GM12878 (cell line): ENCODE results near the gene CNDP2. TPM values are rescaled to one million over a fixed set of nuclear protein-coding genes. Genes with fewer than 3 reads are reported as not detected.

Experiments
- ATAC-seq: fragments of 200-7000 bp; cut with Tn5 transposase; 3 replicates; pipeline ENCODE4 v1.9.1; 2020; ENCODE audit warnings: mild to moderate bottlenecking, moderate library complexity
- BruUV-seq: library from RNA; stranded (reverse); fragments of 400-500 nt; replicated peaks from 2 replicates; lab custom pipeline; 2021; lab: Mats Ljungman, UMichigan
- CTCF ChIA-PET: fragments of 300-600 bp; sonication (Branson Sonifier 250); formaldehyde crosslinking; extraction: SDS; loops from one replicate; lab custom pipeline; 2021; ENCODE audit warnings: inconsistent platforms; lab: Yijun Ruan, JAX
- POLR2A ChIA-PET: fragments of 350-600 bp; formaldehyde crosslinking; extraction: SDS; loops from one replicate; lab custom pipeline; 2021; ENCODE audit warnings: inconsistent platforms; lab: Charles Lee
- RAD21 ChIA-PET: fragments of 300-600 bp; sonication (Branson Sonifier 250); formaldehyde crosslinking; loops from one replicate; lab custom pipeline; 2023; ENCODE audit warnings: antibody characterized with exemption; ENCODE audit not compliant: unreplicated experiment; lab: Charles Lee
- SMC1A ChIA-PET: fragments of 300-600 bp; sonication (Branson Sonifier 250); formaldehyde crosslinking; loops from one replicate; lab custom pipeline; 2023; ENCODE audit not compliant: unreplicated experiment, uncharacterized antibody; lab: Charles Lee
- DNase-seq: peaks from one replicate; pipeline ENCODE4 v3.0.0-alpha.2; 2011; ENCODE audit warnings: low read depth, low spot score
- FAIRE-seq: peaks from 3 replicates; lab custom pipeline; 2011; peaks lifted over from hg19 to GRCh38; lab: Jason Lieb, UNC
- H2AFZ ChIP-seq: 2 replicates; pipeline ENCODE4 v1.6.0; 2011; ENCODE audit warnings: low read depth, low read length, control low read depth; ENCODE audit not compliant: control insufficient read depth
- H3K27ac ChIP-seq: 2 replicates; pipeline ENCODE4 v1.5.1; 2011; ENCODE audit warnings: control low read depth; ENCODE audit not compliant: control insufficient read depth, insufficient read depth
- H3K27me3 ChIP-seq, 2 experiments: replicated peaks in 1 of 2; 2 replicates each; pipeline versions ENCODE4 v1.6.0 to v1.6.1; 2011; ENCODE audit warnings: low read length in 1 of 2; ENCODE audit not compliant: control insufficient read depth in 2 of 2, insufficient read depth in 2 of 2
- H3K36me3 ChIP-seq, 2 experiments: 2 replicates each; pipeline ENCODE4 v1.5.1; 2011; ENCODE audit warnings: low read length in 1 of 2; ENCODE audit not compliant: control insufficient read depth in 2 of 2, insufficient read depth in 2 of 2
- H3K4me1 ChIP-seq: 2 replicates; pipeline ENCODE4 v1.6.1; 2011; ENCODE audit warnings: mild to moderate bottlenecking, low read length, moderate library complexity, mixed read lengths; ENCODE audit not compliant: control insufficient read depth, insufficient read depth
- H3K4me2 ChIP-seq: 2 replicates; pipeline ENCODE4 v1.6.0; 2011; ENCODE audit warnings: control low read depth; ENCODE audit not compliant: control insufficient read depth, insufficient read depth
- H3K4me3 ChIP-seq: fragments of 200-600 bp; sonication (generic); 2 replicates; pipeline ENCODE4 v1.5.1; 2016
- H3K79me2 ChIP-seq: 2 replicates; pipeline ENCODE4 v1.6.0; 2011; ENCODE audit warnings: low read length; ENCODE audit not compliant: control insufficient read depth, insufficient read depth
- H3K9ac ChIP-seq: 2 replicates; pipeline ENCODE4 v1.8.0; 2011; ENCODE audit warnings: low read length, control low read depth, mixed read lengths; ENCODE audit not compliant: control insufficient read depth, insufficient read depth
- H3K9me3 ChIP-seq: replicated peaks from 3 replicates; pipeline ENCODE4 v1.5.1; 2011; ENCODE audit warnings: mild to moderate bottlenecking, low read length; ENCODE audit not compliant: control insufficient read depth, insufficient read depth
- H4K20me1 ChIP-seq: 2 replicates; pipeline ENCODE4 v1.6.0; 2011; ENCODE audit not compliant: control insufficient read depth, insufficient read depth
- BRCA1 ChIP-seq: IDR thresholded peaks from 2 replicates; pipeline ENCODE4 v1.6.1; 2011; ENCODE audit warnings: low read depth, low read length, improper control_type of control experiment
- CBFB ChIP-seq: IDR thresholded peaks from 2 replicates; pipeline ENCODE4 v1.6.1; 2016; ENCODE audit warnings: antibody characterized with exemption, low read depth
- CHD4 ChIP-seq: fragments of 200-600 bp; sonication (generic); IDR thresholded peaks from 2 replicates; pipeline ENCODE4 v1.6.1; 2016; ENCODE audit warnings: mild to moderate bottlenecking
- CREB1 ChIP-seq: IDR thresholded peaks from 2 replicates; pipeline ENCODE4 v1.6.1; 2012; ENCODE audit warnings: low read depth, mild to moderate bottlenecking, inconsistent platforms
- DPF2 ChIP-seq: fragments of 450-650 bp; IDR thresholded peaks from 2 replicates; pipeline ENCODE4 v1.6.1; 2017; ENCODE audit warnings: mild to moderate bottlenecking
- FOXK2 ChIP-seq: fragments of 450-650 bp; IDR thresholded peaks from 2 replicates; pipeline ENCODE4 v1.6.1; 2017; ENCODE audit warnings: mild to moderate bottlenecking, moderate library complexity
- FOXM1 ChIP-seq: IDR thresholded peaks from 2 replicates; pipeline ENCODE4 v1.6.1; 2012; ENCODE audit warnings: low read depth, mild to moderate bottlenecking, inconsistent platforms, low read length, moderate library complexity
- MEF2A ChIP-seq: IDR thresholded peaks from 2 replicates; pipeline ENCODE4 v1.6.1; 2011; ENCODE audit warnings: low read depth, mild to moderate bottlenecking, low read length, moderate library complexity; ENCODE audit not compliant: insufficient read depth
- PAX5 ChIP-seq: IDR thresholded peaks from 2 replicates; pipeline ENCODE4 v1.6.1; 2011; ENCODE audit warnings: low read depth, low read length, borderline replicate concordance
- PBX3 ChIP-seq: IDR thresholded peaks from 2 replicates; pipeline ENCODE4 v1.6.1; 2011; ENCODE audit warnings: mild to moderate bottlenecking, low read depth, low read length, moderate library complexity; ENCODE audit not compliant: insufficient replicate concordance
- PML ChIP-seq: IDR thresholded peaks from 2 replicates; pipeline ENCODE4 v1.6.1; 2012; ENCODE audit warnings: low read length, inconsistent platforms
- POLR2A ChIP-seq: IDR thresholded peaks from 2 replicates; pipeline ENCODE4 v1.6.1; 2011; ENCODE audit warnings: low read depth, mild to moderate bottlenecking, low read length
- RAD51 ChIP-seq: fragments of 450-650 bp; IDR thresholded peaks from 2 replicates; pipeline ENCODE4 v1.6.1; 2016; ENCODE audit warnings: moderate library complexity, mild to moderate bottlenecking, inconsistent platforms
- RELB ChIP-seq: fragments of 450-650 bp; IDR thresholded peaks from 2 replicates; pipeline ENCODE4 v1.6.1; 2017; ENCODE audit warnings: low read depth, mild to moderate bottlenecking, moderate library complexity
- REST ChIP-seq: IDR thresholded peaks from 2 replicates; pipeline ENCODE4 v1.6.1; 2012; ENCODE audit warnings: mild to moderate bottlenecking, low read depth, low read length
- SPI1 ChIP-seq: IDR thresholded peaks from 2 replicates; pipeline ENCODE4 v1.6.1; 2011; ENCODE audit warnings: low read depth, mild to moderate bottlenecking, low read length, moderate library complexity, borderline replicate concordance; ENCODE audit not compliant: insufficient read depth
- TBL1XR1 ChIP-seq: IDR thresholded peaks from 2 replicates; pipeline ENCODE4 v1.6.1; 2012; ENCODE audit warnings: low read depth, low read length, improper control_type of control experiment
- ZBED1 ChIP-seq: IDR thresholded peaks from 2 replicates; pipeline ENCODE4 v1.6.1; 2016; ENCODE audit warnings: borderline replicate concordance
- ZBTB33 ChIP-seq: fragments of 450-650 bp; IDR thresholded peaks from 2 replicates; pipeline ENCODE4 v1.6.1; 2017; ENCODE audit warnings: mild to moderate bottlenecking
- ZNF24 ChIP-seq: fragments of 450-650 bp; IDR thresholded peaks from 2 replicates; pipeline ENCODE4 v1.6.1; 2017; ENCODE audit warnings: antibody characterized with exemption, mild to moderate bottlenecking
- WGBS: methylation state at CpG from one replicate; pipeline ENCODE4 v1.1.6; 2016; ENCODE audit warnings: low lambda C conversion rate; ENCODE audit not compliant: insufficient replicate concordance, insufficient coverage; ENCODE audit errors: missing lambda C conversion rate; 5-methylcytosine and 5-hydroxymethylcytosine counted together
- in situ Hi-C: fragments of 300-500 bp; cut with MboI; formaldehyde crosslinking; loops from 9 replicates; pipeline ENCODE4 v1.14.3; 2018; ENCODE audit warnings: mixed read lengths
- intact Hi-C: fragments of 100-400 bp; cut with micrococcal nuclease; formaldehyde crosslinking; loops from one replicate; pipeline ENCODE4 v1.14.2; 2022; ENCODE audit not compliant: unreplicated experiment
- polyA plus RNA-seq, 11 experiments: library from polyadenylated mRNA; depleted of rRNA in 4 of 11; unstranded in 6 of 11; stranded (reverse) in 5 of 11; fragments of >200 nt; fragmentation: Nextera tagmentation in 4 of 11; fragmentation: Illumina TruSeq in 1 of 11; extraction: Ambion mirVana in 4 of 11; extraction: Trizol in 1 of 11; gene quantifications; 1 replicate in 1 of 11; 2 replicates in 10 of 11; pipeline versions ENCODE4 v1.2.1 to v1.2.3, GENCODE V29; 2011 to 2016; ENCODE audit warnings: inconsistent platforms in 2 of 11, missing spikeins in 2 of 11, low read depth in 1 of 11
- total RNA-seq, 4 experiments: library from RNA; depleted of rRNA in 3 of 4; stranded (reverse); fragments of >200 nt in 3 of 4; fragmentation: Illumina TruSeq in 1 of 4; extraction: Trizol in 1 of 4; gene quantifications; 2 replicates each; pipeline versions ENCODE4 v1.2.1 to v1.2.3, GENCODE V29; 2013 to 2021

The CNDP2 gene
- total and polyA plus RNA-seq, 10 of the 15 experiments (the other 5 are each of a cell fraction or from before 2014, with no cell fraction given): 63.5 to 213 (median 158) TPM

GRCh38 chr18:74529378-74529777 is 33.2 kb downstream of the CNDP2 start:
- SMC1A ChIA-PET: no interaction called here
- H3K27me3 ChIP-seq: no peaks in the 10 kb centered on the region; a peak in 1 of 4 replicates
- POLR2A ChIA-PET: no interaction called here
- BruUV-seq: no TSS peak
- H3K4me1 ChIP-seq: peaks cover 4% of the 10 kb centered on the region; the same call in 1 of the 2 replicates
- H3K9me3 ChIP-seq: no peaks in the 10 kb centered on the region
- H2AFZ ChIP-seq: no peak overlapping the region
- H3K79me2 ChIP-seq: no peaks in the 10 kb centered on the region
- H3K9ac ChIP-seq: no peak overlapping the region
- in situ Hi-C loops (no loop called here), intact Hi-C loops (no loop called here)
- DNase-seq (no peak), ATAC-seq (no peak), FAIRE-seq (no peak)
- no peaks in the 10 kb centered on the region for H3K36me3 ChIP-seq
- no peak overlapping the region for H3K4me2 ChIP-seq
- TF ChIP-seq DPF2 (no peak), RAD51 (no peak), CREB1 (no peak), CHD4 (no peak), FOXM1 (no peak), BRCA1 (no peak), ZBTB33 (no peak), MEF2A (no peak), REST (no peak), TBL1XR1 (no peak), ZBED1 (no peak), POLR2A (no peak), PAX5 (no peak), RELB (no peak), PBX3 (no peak), FOXK2 (no peak), ZNF24 (no peak), SPI1 (no peak), CBFB (no peak), PML (no peak)
- H3K4me3 ChIP-seq: no peak overlapping the region
- no peaks in the 10 kb centered on the region for H4K20me1 ChIP-seq
- RAD21 ChIA-PET: no interaction called here
- H3K27ac ChIP-seq: no peak overlapping the region
- WGBS: 13% methylated on average over 6 of the region's 6 CpGs
- CTCF ChIA-PET: no interaction called here
